HepG2 (cell line): ENCODE results near the gene YBX2. TPM values are rescaled to one million over a fixed set of nuclear protein-coding genes. Genes with fewer than 3 reads are reported as not detected.

ENCODE experiments used
- AGO2 ChIP-seq: fragments of 200-400 bp; formaldehyde crosslinking; optimal IDR thresholded peaks from 2 replicates; pipeline ENCODE3; 2017; ENCODE audit warnings: mild to moderate bottlenecking, low read depth, low read length, moderate library complexity
- ARID5B ChIP-seq: IDR thresholded peaks from 2 replicates; pipeline ENCODE4 v1.4.0; 2020; ENCODE audit warnings: mild to moderate bottlenecking, missing genetic modification reagents
- CREBL2 ChIP-seq: sonication (generic); formaldehyde crosslinking; IDR thresholded peaks from 2 replicates; pipeline ENCODE4 v1.8.1; 2023; ENCODE audit warnings: missing genetic modification reagents, mild to moderate bottlenecking, borderline replicate concordance
- DMAP1 ChIP-seq: IDR thresholded peaks from 2 replicates; pipeline ENCODE4 v1.6.1; 2016
- ESRRA ChIP-seq: sonication (generic); formaldehyde crosslinking; IDR thresholded peaks from 2 replicates; pipeline ENCODE4 v1.5.1; 2020; ENCODE audit warnings: mild to moderate bottlenecking, low read depth, missing genetic modification reagents
- GFI1 ChIP-seq: sonication (generic); formaldehyde crosslinking; IDR thresholded peaks from 2 replicates; pipeline ENCODE4 v1.5.0; 2020; ENCODE audit warnings: missing genetic modification reagents, mild to moderate bottlenecking, borderline replicate concordance
- GPN1 ChIP-seq: sonication (generic); formaldehyde crosslinking; IDR thresholded peaks from 2 replicates; pipeline ENCODE4 v1.5.1; 2020; ENCODE audit warnings: missing genetic modification reagents, borderline replicate concordance
- HNRNPH1 ChIP-seq: fragments of 200-400 bp; formaldehyde crosslinking; optimal IDR thresholded peaks from 2 replicates; pipeline ENCODE3; 2017; ENCODE audit warnings: mild to moderate bottlenecking, low read depth, low read length
- KLF6 ChIP-seq: IDR thresholded peaks from 2 replicates; pipeline ENCODE4 v1.8.0; 2016; ENCODE audit warnings: missing biosample characterization, missing genetic modification reagents
- MAFF ChIP-seq: IDR thresholded peaks from 2 replicates; pipeline ENCODE4 v1.6.1; 2011; ENCODE audit warnings: low read depth, low read length, improper control_type of control experiment
- NBN ChIP-seq: fragments of 450-650 bp; conservative IDR thresholded peaks from 2 replicates; pipeline ENCODE4 v1.6.1; 2017
- NFE2L2 ChIP-seq: fragments of 150-350 bp; IDR thresholded peaks from 2 replicates; pipeline ENCODE4 v1.6.1; 2014; ENCODE audit warnings: low read length
- PHB2 ChIP-seq: fragments of 450-650 bp; IDR thresholded peaks from 2 replicates; pipeline ENCODE4 v1.6.1; 2018; ENCODE audit not compliant: partially characterized antibody
- PRPF4 ChIP-seq: fragments of 200-400 bp; formaldehyde crosslinking; IDR thresholded peaks from 2 replicates; pipeline ENCODE4 v1.6.1; 2016; ENCODE audit warnings: low read length, low read depth; ENCODE audit not compliant: poor library complexity, severe bottlenecking
- RNF219 ChIP-seq: sonication (generic); formaldehyde crosslinking; IDR thresholded peaks from 2 replicates; pipeline ENCODE4 v1.5.0; 2020; ENCODE audit warnings: mild to moderate bottlenecking, missing genetic modification reagents
- SNAPC5 ChIP-seq: sonication (generic); formaldehyde crosslinking; IDR thresholded peaks from 2 replicates; pipeline ENCODE4 v1.8.1; 2023; ENCODE audit warnings: mild to moderate bottlenecking, missing genetic modification reagents, borderline replicate concordance
- STAG1 ChIP-seq: sonication (generic); formaldehyde crosslinking; IDR thresholded peaks from 2 replicates; pipeline ENCODE4 v1.4.0; 2020; ENCODE audit warnings: missing genetic modification reagents
- TRAFD1 ChIP-seq: sonication (generic); formaldehyde crosslinking; IDR thresholded peaks from 2 replicates; pipeline ENCODE4 v1.5.1; 2020; ENCODE audit warnings: missing genetic modification reagents, mild to moderate bottlenecking, borderline replicate concordance
- ZBTB34 ChIP-seq: sonication (generic); formaldehyde crosslinking; IDR thresholded peaks from 2 replicates; pipeline ENCODE4 v1.8.0; 2022; ENCODE audit warnings: mild to moderate bottlenecking, missing genetic modification reagents
- ZNF143 ChIP-seq: sonication (generic); formaldehyde crosslinking; IDR thresholded peaks from 2 replicates; pipeline ENCODE4 v1.4.0; 2020; ENCODE audit warnings: missing genetic modification reagents
- ZNF292 ChIP-seq: sonication (generic); formaldehyde crosslinking; IDR thresholded peaks from 2 replicates; pipeline ENCODE4 v1.8.1; 2022; ENCODE audit warnings: mild to moderate bottlenecking, low read depth, missing genetic modification reagents, borderline replicate concordance
- polyA plus RNA-seq, 8 experiments: library from polyadenylated mRNA; depleted of rRNA in 3 of 8; stranded (reverse) in 7 of 8; unstranded in 1 of 8; fragments of >200 nt; fragmentation: Illumina TruSeq in 4 of 8; extraction: Trizol in 4 of 8; gene quantifications; 2 replicates each; pipeline versions ENCODE4 v1.2.1 to v1.2.3, GENCODE V29; 2011 to 2016; ENCODE audit warnings: low read depth in 4 of 8, missing spikeins in 1 of 8, mixed read lengths in 1 of 8; ENCODE audit not compliant: insufficient read depth in 1 of 8
- total RNA-seq, 5 experiments: library from RNA; depleted of rRNA; stranded (reverse); fragments of >200 nt; fragmentation: Illumina TruSeq; extraction: Trizol; gene quantifications; 2 replicates each; pipeline ENCODE4 v1.2.3, GENCODE V29; 2016; ENCODE audit warnings: low read depth in 1 of 5

The YBX2 gene
- total and polyA plus RNA-seq, 2 of the 13 experiments (the other 11 are each of a cell fraction or from before 2014, with no cell fraction given), result 0.12 to 0.22 TPM

GRCh38 chr17:7280519-7281073 lies 13.8 kb downstream of the YBX2 start (continued):
- TF ChIP-seq ZNF292 (CRISPR knock-in tag) (no peak; the same call in 1 of the 2 replicates), ZBTB34 (CRISPR knock-in tag) (0 out of 2 replicates have a peak, but pooled peaks have one; percentile 57), MAFF (no peak), GPN1 (CRISPR knock-in tag) (no peak), SNAPC5 (CRISPR knock-in tag) (0 out of 2 replicates have a peak, but pooled peaks have one; percentile 49), NFE2L2 (no peak), PHB2 (no peak), RNF219 (no peak), HNRNPH1 (peak; percentile 9), KLF6 (CRISPR knock-in tag) (no peak), STAG1 (CRISPR knock-in tag) (peak; percentile 97), GFI1 (no peak), ZNF143 (CRISPR knock-in tag) (no peak; the same call in 1 of the 2 replicates), ARID5B (CRISPR knock-in tag) (peak; percentile 60; the same call in 1 of the 2 replicates), CREBL2 (CRISPR knock-in tag) (0 out of 2 replicates have a peak, but pooled peaks have one; percentile 83), DMAP1 (CRISPR knock-in tag) (peak; percentile 63), TRAFD1 (no peak), AGO2 (no peak), PRPF4 (no peak), NBN (no peak), ESRRA (no peak)
